Endothelial cell of umbilical vein (primary cell): ENCODE measurements around the gene MIX23. TPM values are rescaled to one million over a fixed set of nuclear protein-coding genes. Genes with fewer than 3 reads are reported as not detected.

ENCODE experiments used
- BruUV-seq: library from RNA; stranded (reverse); fragments of 400-500 nt; replicated peaks from 2 replicates; lab custom pipeline; 2021; lab: Mats Ljungman, UMichigan
- CTCF ChIA-PET: fragments of 300-600, 350-600 bp; sonication (Branson Sonifier 250); formaldehyde crosslinking; loops from one replicate; lab custom pipeline; 2021; ENCODE audit warnings: antibody characterized with exemption, inconsistent platforms; lab: Charles Lee
- POLR2A ChIA-PET: fragments of 300-600, 350-600 bp; sonication (Branson Sonifier 250); formaldehyde crosslinking; loops from one replicate; lab custom pipeline; 2021; ENCODE audit warnings: antibody characterized with exemption, inconsistent platforms; lab: Charles Lee
- DNase-seq: peaks from one replicate; pipeline ENCODE4 v3.0.0-alpha.2; 2011; ENCODE audit warnings: low read depth, low spot score
- FAIRE-seq: peaks from 2 replicates; lab custom pipeline; 2011; peaks lifted over from hg19 to GRCh38; lab: Jason Lieb, UNC
- H2AFZ ChIP-seq: 2 replicates; pipeline ENCODE4 v1.6.0; 2012; ENCODE audit warnings: low read depth, low read length, control low read depth, inconsistent platforms
- H3K27ac ChIP-seq: 2 replicates; pipeline ENCODE4 v1.5.1; 2011; ENCODE audit warnings: low read depth, mild to moderate bottlenecking, control low read depth, low read length, moderate library complexity; ENCODE audit not compliant: insufficient read depth
- H3K27me3 ChIP-seq, 2 experiments: 2 replicates each; pipeline versions ENCODE4 v1.6.0 to v1.6.1; 2011; ENCODE audit warnings: low read length in 2 of 2, mixed read lengths in 1 of 2; ENCODE audit not compliant: control insufficient read depth in 2 of 2, insufficient read depth in 2 of 2
- H3K36me3 ChIP-seq, 2 experiments: 2 replicates in 1 of 2; 3 replicates in 1 of 2; pipeline ENCODE4 v1.5.1; 2011; ENCODE audit warnings: low read length in 2 of 2, mild to moderate bottlenecking in 1 of 2, moderate library complexity in 1 of 2; ENCODE audit not compliant: control insufficient read depth in 2 of 2, insufficient read depth in 2 of 2; ENCODE audit errors: extremely low read depth in 1 of 2
- H3K4me1 ChIP-seq: 3 replicates; pipeline ENCODE4 v1.5.1; 2011; ENCODE audit warnings: mild to moderate bottlenecking, low read length; ENCODE audit not compliant: control insufficient read depth, insufficient read depth; ENCODE audit errors: extremely low read depth
- H3K4me2 ChIP-seq: 2 replicates; pipeline ENCODE4 v1.6.1; 2011; ENCODE audit warnings: low read length, control low read depth, mixed read lengths; ENCODE audit not compliant: insufficient read depth
- H3K4me3 ChIP-seq, 3 experiments: fragments of 200-600 bp in 1 of 3; sonication (generic), shearing (Covaris generic) in 1 of 3; replicated peaks in 1 of 3; 2 replicates each; pipeline ENCODE4 v1.5.1; 2011 to 2016; ENCODE audit warnings: control low read depth in 3 of 3, low read length in 3 of 3, mild to moderate bottlenecking in 2 of 3, inconsistent platforms in 1 of 3, low read depth in 1 of 3, moderate library complexity in 1 of 3; ENCODE audit not compliant: insufficient read depth in 1 of 3
- H3K79me2 ChIP-seq: 2 replicates; pipeline ENCODE4 v1.6.0; 2012; ENCODE audit warnings: low read length, inconsistent platforms; ENCODE audit not compliant: control insufficient read depth, insufficient read depth
- H3K9ac ChIP-seq: replicated peaks from 2 replicates; pipeline ENCODE3; 2011; ENCODE audit warnings: low read length, control low read depth; ENCODE audit not compliant: insufficient read depth; ENCODE audit errors: extremely low read depth
- H3K9me1 ChIP-seq: replicated peaks from 3 replicates; pipeline ENCODE4 v1.6.0; 2011; ENCODE audit warnings: mild to moderate bottlenecking, low read length; ENCODE audit not compliant: control insufficient read depth, insufficient read depth; ENCODE audit errors: extremely low read depth
- H3K9me3 ChIP-seq: replicated peaks from 2 replicates; pipeline ENCODE4 v1.5.1; 2012; ENCODE audit warnings: low read length, inconsistent platforms; ENCODE audit not compliant: control insufficient read depth, insufficient read depth
- H4K20me1 ChIP-seq: replicated peaks from 2 replicates; pipeline ENCODE3; 2011; ENCODE audit warnings: mild to moderate bottlenecking, low read length; ENCODE audit not compliant: control insufficient read depth, insufficient read depth; ENCODE audit errors: extremely low read depth
- CTCF ChIP-seq, 2 donors: IDR thresholded peaks; 1 replicate in 1 of 2; 2 replicates in 1 of 2; pipeline ENCODE4 v1.5.1; 2011; ENCODE audit warnings: low read length in 2 of 2, mild to moderate bottlenecking in 2 of 2, moderate library complexity in 2 of 2, control low read depth in 1 of 2, inconsistent platforms in 1 of 2, low read depth in 1 of 2; ENCODE audit not compliant: insufficient read depth in 1 of 2; ENCODE audit errors: extremely low read depth in 1 of 2
- EZH2 ChIP-seq: IDR thresholded peaks from 2 replicates; pipeline ENCODE4 v1.6.1; 2012; ENCODE audit warnings: borderline replicate concordance, low read depth, mild to moderate bottlenecking, moderate library complexity, low read length, inconsistent platforms; ENCODE audit not compliant: severe bottlenecking
- FOS ChIP-seq: IDR thresholded peaks from 2 replicates; pipeline ENCODE4 v1.6.1; 2011; ENCODE audit warnings: mild to moderate bottlenecking, low read length, moderate library complexity, borderline replicate concordance; ENCODE audit not compliant: insufficient read depth
- GATA2 ChIP-seq: IDR thresholded peaks from 2 replicates; pipeline ENCODE4 v1.7.0; 2011; ENCODE audit warnings: low read depth, mild to moderate bottlenecking, moderate library complexity, mixed read lengths, low read length; ENCODE audit not compliant: insufficient read length, insufficient read depth
- JUN ChIP-seq: IDR thresholded peaks from 2 replicates; pipeline ENCODE4 v1.6.1; 2011; ENCODE audit warnings: borderline replicate concordance, low read depth; ENCODE audit not compliant: insufficient read length, insufficient read depth
- MYC ChIP-seq: IDR thresholded peaks from one replicate; pipeline ENCODE4 v1.6.1; 2011; ENCODE audit warnings: mild to moderate bottlenecking, low read depth, low read length
- POLR2A ChIP-seq: IDR thresholded peaks from 2 replicates; pipeline ENCODE4 v1.6.1; 2012; ENCODE audit warnings: low read depth, mild to moderate bottlenecking, control low read depth, low read length
- POLR2AphosphoS5 ChIP-seq: IDR thresholded peaks from 2 replicates; pipeline ENCODE4 v1.6.1; 2012; ENCODE audit warnings: low read depth, mild to moderate bottlenecking, control low read depth, low read length, moderate library complexity; ENCODE audit not compliant: insufficient read depth
- dilution Hi-C: fragments of 300-500 bp; cut with MboI; formaldehyde crosslinking; loops from one replicate; pipeline ENCODE4 v1.15.0; 2019; ENCODE audit warnings: low sequenced_read_pairs; ENCODE audit not compliant: extremely low pct_ligation_motif_present
- intact Hi-C: fragments of 100-400 bp; cut with micrococcal nuclease; formaldehyde crosslinking; loops from one replicate; pipeline ENCODE4 v1.10.0; 2022
- polyA plus RNA-seq, 4 experiments: library from polyadenylated mRNA; depleted of rRNA in 3 of 4; stranded (reverse) in 3 of 4; unstranded in 1 of 4; fragments of >200 nt; gene quantifications; 2 replicates each; pipeline versions ENCODE4 v1.2.1 to v1.2.3, GENCODE V29; 2011 to 2012; ENCODE audit warnings: missing spikeins in 1 of 4
- total RNA-seq: library from RNA; stranded (reverse); gene quantifications from 2 replicates; pipeline ENCODE4 v1.2.3, GENCODE V29; 2021
- TF ChIP-seq, protein P1 (sequence below): IDR thresholded peaks from 2 replicates; pipeline ENCODE4 v1.6.1; 2011; ENCODE audit not compliant: insufficient read depth, insufficient read length

The MIX23 gene
- total and polyA plus RNA-seq, 2 donors (not counting 3 experiments of a cell fraction or from before 2014, with no cell fraction given): 4.5 to 53.5 TPM

DNA sequence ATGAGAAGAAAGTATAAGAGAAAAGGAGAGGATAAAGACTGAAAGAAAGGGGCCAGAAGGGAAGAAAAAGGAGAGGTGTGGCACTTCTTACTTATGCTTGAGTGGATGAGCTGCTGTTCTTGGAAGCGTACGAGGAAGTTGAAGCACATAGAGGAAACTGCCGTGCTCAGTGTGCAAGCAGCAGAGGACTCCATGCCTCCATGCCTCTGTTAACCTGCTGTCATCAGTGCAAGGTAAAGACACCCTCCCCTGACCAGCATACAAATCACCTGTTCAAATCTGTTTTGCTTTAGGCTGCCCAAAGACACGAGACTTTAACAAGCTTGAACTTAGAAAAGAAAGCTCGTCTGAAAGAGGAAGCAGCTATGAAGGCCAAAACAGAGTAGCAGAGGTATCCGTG is 26.4 kb upstream of the MIX23 start:
- dilution Hi-C loops: no loop called here

More for the DNA sequence above, 26.4 kb upstream of the MIX23 start:
- H3K9ac ChIP-seq: no peak overlapping the region
- no peaks in the 10 kb centered on the region for H3K4me1 ChIP-seq
- H3K36me3 ChIP-seq: no peaks in the 10 kb centered on the region
- H3K4me3 ChIP-seq: no peak overlapping the region
- POLR2A ChIA-PET: no interaction called here
- no peak for DNase-seq
- FAIRE-seq: no peak
- H4K20me1 ChIP-seq: no peaks in the 10 kb centered on the region
- H2AFZ ChIP-seq: no peak overlapping the region
- H3K9me1 ChIP-seq: no peaks in the 10 kb centered on the region
- no peaks in the 10 kb centered on the region for H3K27me3 ChIP-seq
- BruUV-seq: no TSS peak
- H3K4me2 ChIP-seq: no peak overlapping the region
- no peaks in the 10 kb centered on the region for H3K9me3 ChIP-seq
- TF ChIP-seq MYC (no peak), EZH2 (no peak), JUN (no peak), GATA2 (no peak), CTCF (IDR thresholded peaks at IDR 0.05; ENCODE audit: extremely low read depth in 1 of 2, insufficient read depth in 1 of 2, low read depth in 1 of 2, low read length in 2 of 2) (no peak), POLR2A (no peak), POLR2AphosphoS5 (no peak), FOS (no peak)
- TF ChIP-seq, protein P1, sequence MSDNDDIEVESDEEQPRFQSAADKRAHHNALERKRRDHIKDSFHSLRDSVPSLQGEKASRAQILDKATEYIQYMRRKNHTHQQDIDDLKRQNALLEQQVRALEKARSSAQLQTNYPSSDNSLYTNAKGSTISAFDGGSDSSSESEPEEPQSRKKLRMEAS: no peak
- no peak overlapping the region for H3K27ac ChIP-seq
- intact Hi-C loops: no loop called here
- CTCF ChIA-PET: interaction anchor here (3.0 kb wide), 1 partner anchor 17 kb away, joined by 22 read pairs; no protein-coding TSS in a partner anchor
- peaks cover 1% of the 10 kb centered on the region for H3K79me2 ChIP-seq
